GM19351 (cell line): ENCODE data around the gene FBRSL1.
A peak's percentile ranks its signal among the peaks of the same experiment; 100 is the strongest.

Experiments
- ATAC-seq: cut with Tn5 transposase; IDR thresholded peaks from one replicate; pipeline ENCODE4 v1.9.1; 2021; ENCODE audit warnings: mild to moderate bottlenecking, moderate library complexity; ENCODE audit not compliant: unreplicated experiment

FBRSL1 gene

GRCh38 chr12:132554845-132555630, 65.1 kb downstream of the FBRSL1 start:
- no peak for ATAC-seq

- no peak for ATAC-seq
Observed at GRCh38 chr12:132555686-132556085, 65.7 kb downstream of the FBRSL1 start.

GRCh38 chr12:132556216-132556615, 66.3 kb downstream of the FBRSL1 start:
- ATAC-seq, result no peak

- no peak for ATAC-seq
Observed at GRCh38 chr12:132556801-132557200, 66.8 kb downstream of the FBRSL1 start.

- ATAC-seq, result no peak
Observed at GRCh38 chr12:132557291-132558015, 67.5 kb downstream of the FBRSL1 start.

- ATAC-seq, result no peak
Observed at GRCh38 chr12:132558042-132558856, 68.3 kb downstream of the FBRSL1 start.

GRCh38 chr12:132558861-132559623, 69.1 kb downstream of the FBRSL1 start:
- no peak for ATAC-seq

GRCh38 chr12:132559652-132560363, 69.9 kb downstream of the FBRSL1 start:
- peak; percentile 34 for ATAC-seq

- ATAC-seq, result peak; percentile 32
Observed at GRCh38 chr12:132560364-132560613, 70.3 kb downstream of the FBRSL1 start.

- ATAC-seq, result peak; percentile 55
Observed at GRCh38 chr12:132560614-132561426, 70.9 kb downstream of the FBRSL1 start.
